HG03354 (cell line): ENCODE results near the gene PCDHGB6.
"Not testable (repeated sequence)": the region's sequence is repeated elsewhere in the genome, so short reads cannot be mapped to it uniquely, and the experiment has no call there.

Source experiments
- ATAC-seq: cut with Tn5 transposase; IDR thresholded peaks from one replicate; pipeline ENCODE4 v1.9.1; 2021; ENCODE audit warnings: mild to moderate bottlenecking; ENCODE audit not compliant: unreplicated experiment, poor library complexity, severe bottlenecking

Gene PCDHGB6

DNA sequence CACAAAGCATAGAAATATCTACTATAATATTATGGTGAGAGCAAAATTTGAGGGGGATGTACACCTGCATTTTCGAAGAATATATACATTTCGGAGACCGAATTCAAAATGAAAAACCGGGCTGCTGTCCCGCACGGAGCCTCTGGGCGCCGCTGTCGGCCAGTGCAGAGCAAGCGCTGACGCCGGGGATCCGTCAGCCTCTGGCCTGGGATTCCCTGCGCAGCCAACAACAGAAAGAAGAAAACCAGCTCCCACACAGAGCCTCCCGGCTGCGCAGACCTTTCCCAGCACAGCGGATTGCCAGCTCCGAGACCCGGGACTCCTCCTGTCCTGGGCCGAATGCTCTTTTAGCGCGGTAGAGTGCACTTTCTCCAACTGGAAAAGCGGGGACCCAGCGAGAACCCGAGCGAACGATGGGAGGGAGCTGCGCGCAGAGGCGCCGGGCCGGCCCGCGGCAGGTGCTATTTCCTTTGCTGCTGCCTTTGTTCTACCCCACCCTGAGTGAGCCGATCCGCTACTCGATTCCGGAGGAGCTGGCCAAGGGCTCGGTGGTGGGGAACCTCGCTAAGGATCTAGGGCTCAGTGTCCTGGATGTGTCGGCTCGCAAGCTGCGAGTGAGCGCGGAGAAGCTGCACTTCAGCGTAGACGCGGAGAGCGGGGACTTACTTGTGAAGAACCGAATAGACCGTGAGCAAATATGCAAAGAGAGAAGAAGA lies at the start of gene PCDHGB6:
PCDHGB6 (plus strand) TSS at position 232 of the 716 bp plus-strand sequence; CDS start at position 414, 182 bp downstream.
- peak; percentile 81 for ATAC-seq

DNA sequence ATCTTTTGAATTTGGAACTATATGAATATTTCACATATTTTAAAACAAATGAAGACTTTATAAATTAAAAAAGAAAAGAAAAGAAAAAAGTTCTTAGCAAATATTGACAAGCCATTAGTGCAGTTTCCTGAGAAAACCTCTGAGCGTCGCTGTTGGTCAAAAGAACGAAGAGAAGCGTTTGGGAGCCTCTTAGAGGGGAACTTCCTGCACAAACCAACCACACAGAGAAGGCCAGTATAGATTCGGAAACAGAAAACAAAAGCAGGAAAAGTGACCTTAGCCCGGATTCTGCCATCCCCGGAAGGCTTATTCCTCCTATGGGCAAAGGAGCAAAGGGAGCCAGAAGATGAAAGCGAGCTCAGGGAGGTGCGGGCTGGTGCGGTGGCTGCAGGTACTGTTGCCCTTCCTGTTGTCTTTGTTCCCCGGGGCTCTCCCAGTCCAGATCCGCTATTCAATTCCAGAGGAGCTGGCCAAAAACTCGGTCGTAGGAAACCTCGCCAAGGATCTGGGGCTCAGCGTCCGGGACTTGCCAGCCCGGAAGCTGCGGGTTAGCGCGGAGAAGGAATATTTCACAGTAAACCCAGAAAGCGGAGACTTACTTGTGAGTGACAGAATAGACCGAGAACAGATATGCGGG lies 47.9 kb upstream of the PCDHGB6 start, which contains the start of gene PCDHGB2:
PCDHGB2 (plus strand) TSS at position 205 of the 637 bp plus-strand sequence; CDS start at position 347, 142 bp downstream.
- peak; percentile 65 for ATAC-seq

DNA sequence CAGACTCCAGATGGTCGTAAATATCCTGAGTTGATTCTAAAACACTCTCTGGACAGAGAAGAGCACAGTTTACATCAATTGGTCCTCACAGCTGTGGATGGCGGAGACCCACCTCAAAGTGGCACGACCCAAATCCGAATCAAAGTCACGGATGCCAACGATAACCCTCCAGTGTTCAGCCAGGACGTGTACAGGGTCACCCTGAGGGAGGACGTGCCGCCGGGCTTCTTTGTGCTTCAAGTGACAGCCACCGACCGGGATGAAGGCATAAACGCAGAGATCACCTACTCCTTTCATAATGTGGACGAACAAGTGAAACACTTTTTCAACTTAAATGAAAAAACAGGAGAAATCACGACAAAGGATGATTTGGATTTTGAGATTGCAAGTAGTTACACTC lies 47.1 kb upstream of the PCDHGB6 start:
- ATAC-seq: no peak

DNA sequence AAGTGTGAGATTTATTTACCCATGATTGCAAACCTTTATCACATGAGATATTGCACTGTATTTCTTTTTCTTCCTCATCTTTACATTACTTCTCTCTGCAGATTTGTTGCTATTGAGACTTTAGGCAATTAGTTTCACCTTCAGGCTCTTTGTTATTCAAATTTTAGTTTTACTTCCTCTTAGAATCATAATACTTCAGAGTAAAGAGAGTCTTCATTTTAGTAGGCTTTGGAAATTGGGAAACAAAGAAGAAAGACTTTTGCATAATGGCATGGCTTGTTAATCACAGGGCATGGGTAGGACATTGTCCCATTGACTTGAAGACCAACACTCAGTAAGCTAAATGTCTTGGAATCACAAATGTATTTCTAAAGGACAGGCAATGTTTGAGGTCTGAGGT lies 45.1 kb upstream of the PCDHGB6 start:
- no peak for ATAC-seq

DNA sequence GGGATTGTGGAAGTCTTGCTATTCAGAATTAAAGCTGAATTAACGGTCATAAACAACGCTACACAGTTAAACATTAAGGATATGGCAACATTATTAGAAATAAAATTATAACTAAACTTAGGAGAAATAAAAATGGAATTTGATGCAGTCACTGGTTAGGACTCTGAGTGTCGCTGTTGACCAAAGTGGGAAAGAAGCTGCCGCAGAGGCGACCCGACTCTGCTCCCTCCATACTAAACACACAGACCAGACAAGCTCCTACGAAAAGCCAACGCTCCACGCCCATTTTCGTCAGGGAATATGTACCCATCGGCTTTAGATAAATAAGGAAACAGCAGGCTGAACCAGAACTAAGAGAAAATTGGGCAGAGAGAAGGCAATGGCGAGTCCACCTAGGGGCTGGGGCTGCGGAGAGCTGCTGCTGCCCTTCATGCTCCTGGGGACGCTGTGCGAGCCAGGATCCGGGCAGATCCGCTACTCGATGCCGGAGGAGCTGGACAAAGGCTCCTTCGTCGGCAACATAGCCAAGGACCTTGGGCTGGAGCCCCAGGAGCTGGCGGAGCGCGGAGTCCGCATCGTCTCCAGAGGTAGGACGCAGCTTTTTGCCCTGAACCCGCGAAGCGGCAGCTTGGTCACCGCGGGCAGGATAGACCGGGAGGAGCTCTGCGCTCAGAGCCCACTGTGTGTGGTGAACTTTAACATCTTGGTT lies 43.7 kb upstream of the PCDHGB6 start, which contains the start of gene PCDHGA5:
PCDHGA5 (plus strand) TSS at position 211 of the 709 bp plus-strand sequence; CDS start at position 380, 169 bp downstream.
- no peak for ATAC-seq

DNA sequence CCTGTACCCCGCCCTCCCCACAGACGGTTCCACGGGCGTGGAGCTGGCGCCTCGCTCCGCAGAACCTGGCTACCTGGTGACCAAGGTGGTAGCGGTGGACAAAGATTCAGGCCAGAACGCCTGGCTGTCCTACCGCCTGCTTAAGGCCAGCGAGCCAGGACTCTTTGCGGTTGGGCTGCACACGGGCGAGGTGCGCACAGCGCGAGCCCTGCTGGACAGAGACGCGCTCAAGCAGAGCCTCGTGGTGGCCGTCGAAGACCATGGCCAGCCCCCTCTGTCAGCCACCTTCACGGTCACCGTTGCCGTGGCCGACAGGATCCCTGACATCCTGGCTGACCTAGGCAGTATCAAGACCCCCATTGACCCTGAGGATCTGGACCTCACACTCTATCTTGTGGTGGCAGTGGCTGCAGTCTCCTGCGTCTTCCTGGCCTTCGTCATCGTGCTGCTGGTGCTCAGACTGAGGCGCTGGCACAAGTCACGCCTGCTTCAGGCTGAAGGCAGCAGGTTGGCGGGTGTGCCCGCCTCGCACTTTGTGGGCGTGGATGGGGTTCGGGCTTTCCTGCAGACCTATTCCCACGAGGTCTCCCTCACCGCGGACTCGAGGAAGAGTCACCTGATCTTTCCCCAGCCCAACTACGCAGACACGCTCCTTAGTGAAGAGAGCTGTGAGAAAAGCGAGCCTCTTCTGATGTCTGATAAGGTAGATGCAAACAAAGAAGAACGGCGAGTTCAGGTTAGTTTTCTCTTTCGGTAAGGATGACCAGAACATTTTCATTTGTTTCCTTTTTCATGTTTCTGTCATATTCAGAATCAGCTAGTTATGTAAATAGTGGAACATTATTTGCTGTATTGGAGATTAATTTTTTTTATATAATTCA lies 41.6 kb upstream of the PCDHGB6 start:
- no peak for ATAC-seq

DNA sequence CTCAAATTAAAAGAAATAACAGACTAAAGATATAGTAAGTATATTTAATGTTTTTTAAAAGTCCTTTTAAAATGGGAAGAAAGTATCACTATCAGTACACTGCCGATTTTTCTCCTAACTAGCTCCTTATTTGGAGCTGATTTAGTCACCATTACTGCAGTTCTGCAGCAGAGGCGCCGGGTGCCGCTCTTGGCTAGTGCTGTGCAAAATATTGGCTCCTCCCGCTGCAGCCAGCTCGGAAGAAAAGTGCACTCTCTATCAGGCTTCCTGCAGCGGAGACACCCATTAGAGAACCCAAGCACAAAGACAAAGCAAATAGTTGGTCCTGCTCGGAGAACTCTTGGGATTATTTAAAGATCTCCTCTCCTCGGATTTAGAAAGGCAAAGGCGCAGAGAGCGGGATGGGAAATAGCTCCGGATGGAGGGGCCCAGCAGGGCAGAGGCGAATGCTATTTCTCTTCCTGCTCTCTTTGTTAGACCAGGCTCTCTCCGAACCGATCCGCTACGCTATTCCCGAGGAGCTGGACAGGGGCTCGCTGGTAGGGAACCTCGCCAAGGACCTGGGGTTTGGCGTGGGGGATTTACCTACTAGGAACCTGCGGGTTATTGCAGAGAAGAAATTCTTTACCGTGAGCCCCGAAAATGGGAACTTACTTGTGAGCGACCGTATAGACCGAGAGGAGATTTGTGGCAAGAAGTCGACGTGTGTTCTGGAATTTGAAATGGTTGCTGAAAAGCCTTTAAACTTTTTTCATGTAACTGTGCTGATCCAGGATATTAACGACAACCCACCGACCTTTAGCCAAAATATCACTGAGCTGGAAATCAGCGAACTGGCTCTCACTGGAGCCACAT lies 37.6 kb upstream of the PCDHGB6 start, which contains the start of gene PCDHGB3:
PCDHGB3 (plus strand) TSS at position 249 of the 855 bp plus-strand sequence; CDS start at position 402, 153 bp downstream.
- ATAC-seq: peak; percentile 69

DNA sequence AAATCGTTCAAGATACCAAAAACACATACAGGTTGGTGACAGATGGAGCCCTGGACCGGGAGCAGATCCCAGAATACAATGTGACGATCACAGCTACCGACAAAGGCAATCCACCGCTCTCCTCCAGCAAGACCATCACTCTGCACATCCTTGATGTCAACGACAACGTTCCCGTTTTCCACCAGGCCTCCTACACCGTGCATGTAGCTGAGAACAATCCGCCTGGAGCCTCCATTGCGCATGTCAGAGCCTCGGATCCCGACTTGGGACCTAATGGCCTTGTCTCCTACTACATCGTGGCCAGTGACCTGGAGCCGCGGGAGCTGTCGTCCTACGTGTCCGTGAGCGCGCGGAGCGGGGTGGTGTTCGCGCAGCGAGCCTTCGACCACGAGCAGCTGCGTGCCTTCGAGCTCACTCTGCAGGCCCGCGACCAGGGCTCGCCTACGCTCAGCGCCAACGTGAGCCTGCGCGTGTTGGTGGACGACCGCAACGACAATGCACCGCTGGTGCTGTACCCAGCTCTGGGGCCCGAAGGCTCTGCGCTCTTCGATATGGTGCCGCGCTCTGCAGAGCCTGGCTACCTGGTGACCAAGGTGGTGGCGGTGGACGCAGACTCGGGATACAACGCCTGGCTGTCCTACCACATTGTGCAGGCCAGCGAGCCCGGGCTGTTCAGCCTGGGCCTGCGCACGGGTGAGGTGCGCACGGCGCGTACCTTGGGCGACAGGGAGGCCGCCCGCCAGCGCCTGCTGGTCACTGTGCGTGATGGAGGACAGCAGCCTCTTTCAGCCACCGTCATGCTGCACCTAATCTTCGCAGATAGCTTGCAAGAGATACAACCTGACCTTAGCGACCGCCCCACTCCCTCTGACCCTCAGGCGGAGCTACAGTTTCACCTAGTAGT lies 36.0 kb upstream of the PCDHGB6 start:
- ATAC-seq: no peak

DNA sequence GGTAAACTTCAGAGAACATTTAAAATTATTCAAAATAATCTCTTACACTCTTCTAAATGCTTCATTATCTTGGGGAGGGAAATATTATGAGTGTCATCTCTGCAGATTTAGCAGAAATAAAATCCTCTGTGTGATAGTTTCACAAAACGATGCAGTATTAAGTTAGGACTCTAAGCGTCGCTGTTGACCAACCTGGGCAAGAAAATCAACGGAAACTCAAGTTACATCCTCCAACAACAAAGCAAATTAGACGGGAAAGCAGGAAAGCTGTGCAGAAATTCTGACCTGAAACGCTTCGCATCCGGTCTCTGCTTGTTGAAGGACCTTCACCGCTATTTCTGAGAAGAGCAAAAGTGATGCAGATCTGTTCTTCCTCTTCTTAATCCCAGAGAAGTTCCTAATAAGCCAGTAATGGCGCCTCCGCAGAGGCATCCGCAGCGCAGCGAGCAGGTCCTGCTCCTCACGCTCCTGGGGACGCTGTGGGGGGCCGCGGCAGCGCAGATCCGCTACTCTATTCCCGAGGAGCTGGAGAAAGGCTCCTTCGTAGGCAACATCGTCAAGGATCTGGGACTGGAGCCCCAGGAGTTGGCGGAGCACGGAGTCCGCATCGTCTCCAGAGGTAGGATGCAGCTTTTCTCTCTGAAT lies 34.0 kb upstream of the PCDHGB6 start, which contains the start of gene PCDHGA6:
PCDHGA6 (plus strand) TSS at position 219 of the 645 bp plus-strand sequence; CDS start at position 412, 193 bp downstream.
- ATAC-seq: no peak

DNA sequence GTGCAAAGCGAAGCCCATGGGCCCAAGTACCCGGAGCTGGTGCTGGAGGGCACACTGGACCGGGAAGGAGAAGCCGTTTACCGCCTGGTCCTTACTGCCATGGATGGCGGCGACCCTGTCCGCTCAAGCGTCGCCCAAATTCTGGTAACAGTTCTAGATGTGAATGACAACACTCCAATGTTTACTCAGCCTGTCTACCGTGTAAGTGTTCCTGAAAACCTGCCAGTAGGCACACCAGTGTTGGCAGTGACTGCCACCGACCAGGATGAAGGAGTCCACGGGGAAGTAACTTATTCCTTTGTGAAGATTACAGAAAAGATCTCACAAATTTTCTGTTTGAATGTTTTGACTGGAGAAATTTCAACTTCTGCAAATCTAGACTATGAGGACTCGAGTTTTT lies 33.2 kb upstream of the PCDHGB6 start:
- no peak for ATAC-seq

DNA sequence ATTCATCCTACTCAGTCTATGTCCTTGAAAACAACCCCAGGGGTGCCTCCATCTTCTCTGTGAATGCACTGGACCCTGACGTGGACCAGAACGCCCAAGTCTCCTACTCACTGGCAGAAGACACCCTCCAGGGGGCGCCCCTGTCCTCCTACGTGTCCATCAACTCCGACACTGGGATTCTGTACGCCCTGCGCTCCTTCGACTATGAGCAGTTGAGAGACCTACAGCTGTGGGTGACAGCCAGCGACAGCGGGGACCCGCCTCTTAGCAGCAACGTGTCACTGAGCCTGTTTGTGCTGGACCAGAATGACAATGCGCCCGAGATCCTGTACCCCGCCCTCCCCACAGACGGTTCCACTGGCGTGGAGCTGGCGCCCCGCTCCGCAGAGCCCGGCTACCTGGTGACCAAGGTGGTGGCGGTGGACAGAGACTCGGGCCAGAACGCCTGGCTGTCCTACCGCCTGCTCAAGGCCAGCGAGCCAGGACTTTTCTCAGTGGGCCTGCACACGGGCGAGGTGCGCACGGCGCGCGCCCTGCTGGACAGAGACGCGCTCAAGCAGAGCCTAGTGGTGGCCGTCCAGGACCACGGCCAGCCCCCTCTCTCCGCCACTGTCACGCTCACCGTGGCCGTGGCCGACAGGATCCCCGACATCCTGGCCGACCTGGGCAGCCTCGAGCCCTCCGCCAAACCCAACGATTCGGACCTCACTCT lies 32.2 kb upstream of the PCDHGB6 start:
- ATAC-seq: not testable (repeated sequence)

DNA sequence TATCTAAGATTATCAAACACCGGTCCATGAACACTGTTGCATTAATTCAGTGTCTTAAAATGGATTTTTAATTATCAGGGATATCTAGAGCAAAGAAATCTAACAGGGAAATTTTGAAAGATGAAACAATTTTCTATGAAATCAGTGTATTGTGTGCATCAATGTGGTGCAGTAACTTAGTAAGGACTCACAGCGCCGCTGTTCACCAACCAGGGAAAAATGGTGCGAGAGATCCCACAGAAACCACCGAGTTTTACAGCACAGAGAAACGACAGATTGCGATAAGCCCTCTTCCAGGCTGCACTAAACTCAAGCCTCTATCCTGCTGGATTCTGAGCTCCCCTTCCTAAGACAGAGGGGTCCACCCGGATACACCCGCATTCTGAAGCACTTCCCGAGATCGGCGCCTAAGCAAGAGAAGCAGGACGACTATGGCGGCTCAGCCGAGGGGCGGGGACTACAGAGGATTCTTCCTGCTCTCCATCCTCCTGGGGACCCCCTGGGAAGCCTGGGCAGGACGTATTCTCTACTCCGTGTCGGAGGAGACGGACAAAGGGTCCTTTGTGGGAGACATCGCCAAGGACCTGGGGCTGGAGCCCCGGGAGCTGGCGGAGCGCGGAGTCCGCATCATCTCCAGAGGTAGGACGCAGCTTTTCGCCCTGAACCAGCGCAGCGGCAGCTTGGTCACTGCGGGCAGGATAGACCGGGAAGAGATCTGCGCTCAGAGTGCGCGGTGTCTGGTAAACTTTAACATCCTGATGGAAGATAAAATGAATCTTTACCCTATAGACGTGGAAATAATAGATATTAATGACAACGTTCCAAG lies 25.1 kb upstream of the PCDHGB6 start, which contains the start of gene PCDHGA7:
PCDHGA7 (plus strand) TSS at position 274 of the 826 bp plus-strand sequence; CDS start at position 432, 158 bp downstream.
- no peak for ATAC-seq

DNA sequence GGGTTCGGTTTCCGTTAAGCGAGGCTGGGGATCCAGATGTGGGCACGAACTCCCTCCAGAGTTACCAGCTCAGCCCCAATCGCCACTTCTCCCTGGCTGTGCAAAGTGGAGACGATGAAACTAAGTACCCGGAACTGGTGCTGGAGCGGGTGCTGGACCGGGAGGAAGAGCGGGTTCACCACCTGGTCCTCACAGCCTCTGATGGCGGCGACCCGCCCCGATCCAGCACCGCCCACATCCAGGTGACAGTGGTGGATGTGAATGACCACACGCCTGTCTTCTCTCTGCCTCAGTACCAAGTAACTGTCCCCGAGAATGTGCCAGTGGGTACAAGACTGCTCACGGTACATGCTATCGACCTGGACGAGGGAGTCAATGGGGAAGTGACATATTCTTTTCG lies 24.5 kb upstream of the PCDHGB6 start:
- ATAC-seq: no peak

DNA sequence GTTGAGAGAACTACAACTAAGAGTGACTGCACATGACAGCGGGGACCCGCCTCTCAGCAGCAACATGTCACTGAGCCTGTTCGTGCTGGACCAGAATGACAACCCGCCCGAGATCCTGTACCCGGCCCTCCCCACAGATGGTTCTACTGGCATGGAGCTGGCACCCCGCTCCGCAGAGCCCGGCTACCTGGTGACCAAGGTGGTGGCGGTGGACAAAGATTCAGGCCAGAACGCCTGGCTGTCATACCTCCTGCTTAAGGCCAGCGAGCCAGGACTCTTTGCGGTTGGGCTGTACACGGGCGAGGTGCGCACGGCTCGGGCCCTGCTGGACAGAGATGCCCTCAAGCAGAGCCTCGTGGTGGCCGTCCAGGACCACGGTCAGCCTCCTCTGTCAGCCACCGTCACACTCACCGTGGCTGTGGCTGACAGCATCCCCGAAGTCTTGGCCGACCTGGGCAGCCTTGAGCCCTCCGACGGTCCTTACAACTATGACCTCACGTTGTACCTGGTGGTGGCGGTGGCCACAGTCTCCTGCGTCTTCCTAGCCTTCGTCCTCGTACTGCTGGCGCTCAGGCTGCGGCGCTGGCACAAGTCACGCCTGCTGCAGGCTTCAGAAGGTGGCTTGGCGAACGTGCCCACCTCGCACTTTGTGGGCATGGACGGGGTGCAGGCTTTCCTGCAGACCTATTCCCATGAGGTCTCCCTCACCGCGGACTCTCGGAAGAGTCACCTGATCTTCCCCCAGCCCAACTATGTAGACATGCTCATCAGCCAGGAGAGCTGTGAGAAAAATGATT lies 23.2 kb upstream of the PCDHGB6 start:
- ATAC-seq: no peak
